Panc1 (cell line): ENCODE measurements around the gene PFKFB3. TPM values are rescaled to one million over a fixed set of nuclear protein-coding genes. Genes with fewer than 3 reads are reported as not detected.
A peak's percentile ranks its signal among the peaks of the same experiment; 100 is the strongest.
"Not testable (repeated sequence)": the region's sequence is repeated elsewhere in the genome, so short reads cannot be mapped to it uniquely, and the experiment has no call there.

Source experiments
- ATAC-seq: fragments of 200-7000 bp; cut with Tn5 transposase; 2 replicates; pipeline ENCODE4 v1.9.1; 2020; ENCODE audit warnings: mild to moderate bottlenecking, moderate library complexity
- BruUV-seq: library from RNA; stranded (reverse); fragments of 400-500 nt; replicated peaks from 2 replicates; lab custom pipeline; 2021; lab: Mats Ljungman, UMichigan
- CTCF ChIA-PET: fragments of 300-600 bp; sonication (Branson Sonifier 250); formaldehyde crosslinking; loops from one replicate; lab custom pipeline; 2022; ENCODE audit warnings: antibody characterized with exemption; lab: Charles Lee
- POLR2A ChIA-PET: fragments of 300-600 bp; sonication (Branson Sonifier 250); formaldehyde crosslinking; loops from one replicate; lab custom pipeline; 2022; ENCODE audit warnings: antibody characterized with exemption; lab: Charles Lee
- DNase-seq: peaks from one replicate; pipeline ENCODE4 v3.0.0-alpha.2; 2010; ENCODE audit warnings: low read depth, low spot score
- H3K27ac ChIP-seq: 2 replicates; pipeline ENCODE4 v1.5.1; 2011; ENCODE audit warnings: mild to moderate bottlenecking, low read length, inconsistent platforms
- H3K27me3 ChIP-seq: fragments of 200-500 bp; sonication (Bioruptor generic); 2 replicates; pipeline ENCODE4 v1.6.0; 2014; ENCODE audit warnings: low read length, inconsistent platforms; ENCODE audit not compliant: control insufficient read depth, insufficient read depth
- H3K36me3 ChIP-seq: fragments of 200-500 bp; sonication (Bioruptor generic); 2 replicates; pipeline ENCODE4 v1.5.1; 2014; ENCODE audit warnings: inconsistent platforms, mild to moderate bottlenecking, low read length, moderate library complexity; ENCODE audit not compliant: control insufficient read depth, insufficient read depth
- H3K4me1 ChIP-seq: 2 replicates; pipeline ENCODE4 v1.5.1; 2011; ENCODE audit warnings: inconsistent platforms, mild to moderate bottlenecking, low read length, moderate library complexity; ENCODE audit not compliant: control insufficient read depth, insufficient read depth
- H3K4me3 ChIP-seq, 2 experiments: 2 replicates each; pipeline ENCODE4 v1.5.1; 2011 to 2012; ENCODE audit warnings: low read depth in 2 of 2, low read length in 2 of 2, mild to moderate bottlenecking in 2 of 2, inconsistent platforms in 1 of 2, moderate library complexity in 1 of 2
- H3K9me3 ChIP-seq: fragments of 200-500 bp; sonication (Bioruptor generic); 2 replicates; pipeline ENCODE4 v1.5.1; 2014; ENCODE audit warnings: low read depth, mild to moderate bottlenecking, inconsistent platforms, low read length, moderate library complexity; ENCODE audit not compliant: control insufficient read depth, insufficient read depth
- CTCF ChIP-seq: fragments of 450-650 bp; IDR thresholded peaks from 2 replicates; pipeline ENCODE4 v1.5.1; 2017; ENCODE audit warnings: mild to moderate bottlenecking
- POLR2AphosphoS5 ChIP-seq: IDR thresholded peaks from 2 replicates; pipeline ENCODE4 v1.6.1; 2012; ENCODE audit warnings: mild to moderate bottlenecking, low read depth, low read length, moderate library complexity
- SIN3A ChIP-seq: IDR thresholded peaks from 2 replicates; pipeline ENCODE4 v1.6.1; 2012; ENCODE audit warnings: low read depth, mild to moderate bottlenecking, low read length, moderate library complexity, borderline replicate concordance; ENCODE audit not compliant: insufficient read depth
- TCF7L2 ChIP-seq: IDR thresholded peaks from 2 replicates; pipeline ENCODE4 v1.6.1; 2011; ENCODE audit warnings: mild to moderate bottlenecking, low read depth, low read length, inconsistent platforms
- in situ Hi-C: cut with HindIII; loops from 2 replicates; pipeline ENCODE4 v1.10.0; 2016; ENCODE audit warnings: low sequenced_read_pairs, low pct_unique_long_range_greater_than_20kb
- intact Hi-C: fragments of 100-400 bp; cut with micrococcal nuclease; formaldehyde crosslinking; loops from one replicate; pipeline ENCODE4 v1.10.0; 2022; ENCODE audit not compliant: unreplicated experiment
- total RNA-seq: library from RNA; stranded (reverse); gene quantifications from one replicate; pipeline ENCODE4 v1.2.1, GENCODE V29; 2021; ENCODE audit not compliant: unreplicated experiment
- TF ChIP-seq, protein P1 (sequence below), 2 experiments: IDR thresholded peaks; 2 replicates each; pipeline ENCODE4 v1.6.1; 2011 to 2012; ENCODE audit warnings: low read depth in 2 of 2, control low read depth in 1 of 2, low read length in 1 of 2, mild to moderate bottlenecking in 1 of 2, moderate library complexity in 1 of 2; ENCODE audit not compliant: insufficient read depth in 1 of 2

Gene PFKFB3
- total RNA-seq, 1 experiment from 2014 or later, result 17.1 TPM

- TF ChIP-seq POLR2AphosphoS5 (no peak), TCF7L2 (no peak), CTCF (no peak)
- TF ChIP-seq, protein P1, sequence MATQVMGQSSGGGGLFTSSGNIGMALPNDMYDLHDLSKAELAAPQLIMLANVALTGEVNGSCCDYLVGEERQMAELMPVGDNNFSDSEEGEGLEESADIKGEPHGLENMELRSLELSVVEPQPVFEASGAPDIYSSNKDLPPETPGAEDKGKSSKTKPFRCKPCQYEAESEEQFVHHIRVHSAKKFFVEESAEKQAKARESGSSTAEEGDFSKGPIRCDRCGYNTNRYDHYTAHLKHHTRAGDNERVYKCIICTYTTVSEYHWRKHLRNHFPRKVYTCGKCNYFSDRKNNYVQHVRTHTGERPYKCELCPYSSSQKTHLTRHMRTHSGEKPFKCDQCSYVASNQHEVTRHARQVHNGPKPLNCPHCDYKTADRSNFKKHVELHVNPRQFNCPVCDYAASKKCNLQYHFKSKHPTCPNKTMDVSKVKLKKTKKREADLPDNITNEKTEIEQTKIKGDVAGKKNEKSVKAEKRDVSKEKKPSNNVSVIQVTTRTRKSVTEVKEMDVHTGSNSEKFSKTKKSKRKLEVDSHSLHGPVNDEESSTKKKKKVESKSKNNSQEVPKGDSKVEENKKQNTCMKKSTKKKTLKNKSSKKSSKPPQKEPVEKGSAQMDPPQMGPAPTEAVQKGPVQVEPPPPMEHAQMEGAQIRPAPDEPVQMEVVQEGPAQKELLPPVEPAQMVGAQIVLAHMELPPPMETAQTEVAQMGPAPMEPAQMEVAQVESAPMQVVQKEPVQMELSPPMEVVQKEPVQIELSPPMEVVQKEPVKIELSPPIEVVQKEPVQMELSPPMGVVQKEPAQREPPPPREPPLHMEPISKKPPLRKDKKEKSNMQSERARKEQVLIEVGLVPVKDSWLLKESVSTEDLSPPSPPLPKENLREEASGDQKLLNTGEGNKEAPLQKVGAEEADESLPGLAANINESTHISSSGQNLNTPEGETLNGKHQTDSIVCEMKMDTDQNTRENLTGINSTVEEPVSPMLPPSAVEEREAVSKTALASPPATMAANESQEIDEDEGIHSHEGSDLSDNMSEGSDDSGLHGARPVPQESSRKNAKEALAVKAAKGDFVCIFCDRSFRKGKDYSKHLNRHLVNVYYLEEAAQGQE (IDR thresholded peaks at IDR 0.05; ENCODE audit: insufficient read depth in 1 of 2, low read depth in 2 of 2, low read length in 1 of 2), result no peak
- no TSS peak for BruUV-seq
- no peaks in the 10 kb centered on the region for H3K27me3 ChIP-seq
- peak overlapping the region; percentile 66 to 68 for H3K4me3 ChIP-seq
- peak; percentile 47 for ATAC-seq
- no peak overlapping the region; the same call in 1 of the 2 replicates for H3K27ac ChIP-seq
- intact Hi-C loops (loop anchor here (5.0 kb wide), 1 partner anchor 57 kb away; no protein-coding TSS in a partner anchor), in situ Hi-C loops (no loop called here)
- H3K9me3 ChIP-seq, result no peaks in the 10 kb centered on the region
- ChIA-PET CTCF (interaction anchor here (1.0 kb wide), 1 partner anchor 198 kb away, joined by 5 read pairs; no protein-coding TSS in a partner anchor), POLR2A (no interaction called here)
- no peak for DNase-seq
- H3K4me1 ChIP-seq, result peaks cover 12% of the 10 kb centered on the region
- no peaks in the 10 kb centered on the region; the same call in 1 of the 2 replicates for H3K36me3 ChIP-seq
Observed at GRCh38 chr10:6204063-6204340, 1.3 kb downstream of the PFKFB3 start.

DNA sequence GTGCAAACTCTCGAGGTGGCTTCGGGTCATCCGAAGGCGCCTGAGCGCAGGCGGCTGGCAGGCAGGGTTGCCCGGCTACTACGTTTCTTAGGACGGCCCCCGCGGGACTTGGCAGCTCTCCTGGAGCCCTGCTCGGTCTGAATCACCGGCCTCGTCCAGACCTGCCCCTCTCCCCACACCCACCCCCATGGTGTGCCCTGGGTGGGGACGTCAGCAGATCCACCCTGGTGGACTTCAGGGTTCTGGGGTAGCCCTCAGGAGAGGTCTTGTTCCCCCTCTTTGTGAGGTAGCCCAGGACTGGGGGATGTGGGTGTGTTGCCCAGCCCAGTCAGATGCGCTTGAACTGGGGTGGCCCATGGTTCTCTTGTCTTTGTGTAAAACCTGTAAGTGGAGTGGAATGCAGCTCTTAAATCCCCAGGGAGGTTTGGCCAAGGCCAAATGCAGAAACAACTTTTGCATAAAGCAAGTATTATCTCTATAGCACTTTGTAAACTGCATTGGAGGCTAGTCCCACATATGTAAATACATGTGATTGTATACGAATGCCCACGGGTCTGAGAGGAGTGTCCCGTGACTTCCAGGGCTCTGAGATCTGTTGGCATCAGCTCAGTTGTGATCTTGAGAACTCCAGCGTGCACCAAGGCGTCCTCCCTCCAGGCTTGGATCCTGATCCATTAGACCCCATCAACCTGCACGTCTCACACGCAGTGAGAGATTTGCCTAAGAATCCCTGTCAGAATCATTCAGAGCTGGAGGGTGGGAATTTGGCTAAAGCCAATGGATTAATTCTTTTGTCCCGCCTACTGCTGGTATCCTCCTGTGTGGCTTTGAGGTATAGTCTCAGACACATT, 1.8 kb downstream of the PFKFB3 start:
- H3K4me1 ChIP-seq, result peaks cover 12% of the 10 kb centered on the region
- no peaks in the 10 kb centered on the region for H3K27me3 ChIP-seq
- POLR2A ChIA-PET, result no interaction called here
- DNase-seq (no peak), ATAC-seq (no peak; the same call in 1 of the 2 replicates)
- TF ChIP-seq SIN3A (no peak), TCF7L2 (no peak), CTCF (no peak), POLR2AphosphoS5 (no peak)
- TF ChIP-seq, protein P1 (IDR thresholded peaks at IDR 0.05; ENCODE audit: insufficient read depth in 1 of 2, low read depth in 2 of 2, low read length in 1 of 2), result no peak
- CTCF ChIA-PET, result interaction anchor here (1.0 kb wide), 1 partner anchor 197 kb away, joined by 5 read pairs; no protein-coding TSS in a partner anchor
- TSS peak; percentile 48 for BruUV-seq
- no peaks in the 10 kb centered on the region for H3K9me3 ChIP-seq
- H3K4me3 ChIP-seq, result peak overlapping the region; percentile 66 to 68
- H3K36me3 ChIP-seq, result no peaks in the 10 kb centered on the region; the same call in 1 of the 2 replicates
- in situ Hi-C loops, result no loop called here
- H3K27ac ChIP-seq, result no peak overlapping the region
- intact Hi-C loops, result loop anchor here (5.0 kb wide), 1 partner anchor 57 kb away; no protein-coding TSS in a partner anchor

DNA sequence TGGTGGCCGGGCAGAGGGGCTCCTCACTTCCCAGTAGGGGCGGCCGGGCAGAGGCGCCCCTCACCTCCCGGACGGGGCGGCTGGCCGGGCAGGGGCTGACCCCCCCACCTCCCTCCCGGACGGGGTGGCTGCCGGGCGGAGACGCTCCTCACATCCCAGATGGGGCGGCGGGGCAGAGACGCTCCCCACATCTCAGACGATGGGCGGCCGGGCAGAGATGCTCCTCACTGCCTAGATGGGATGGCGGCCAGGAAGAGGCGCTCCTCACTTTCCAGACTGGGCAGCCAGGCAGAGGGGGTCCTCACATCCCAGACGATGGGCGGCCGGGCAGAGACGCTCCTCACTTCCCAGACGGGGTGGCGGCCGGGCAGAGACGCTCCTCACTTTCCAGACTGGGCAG, 3.8 kb downstream of the PFKFB3 start:
- H3K36me3 ChIP-seq, BruUV-seq, H3K27me3 ChIP-seq, in situ Hi-C loops, H3K4me3 ChIP-seq, CTCF ChIA-PET, H3K4me1 ChIP-seq, intact Hi-C loops, H3K9me3 ChIP-seq, POLR2A ChIA-PET, H3K27ac ChIP-seq, ATAC-seq, DNase-seq: not testable (repeated sequence)
